ENCODE data around the gene ARHGEF37.
"Not testable (repeated sequence)": the region's sequence is repeated elsewhere in the genome, so short reads cannot be mapped to it uniquely, and the experiment has no call there.

Gene ARHGEF37

DNA sequence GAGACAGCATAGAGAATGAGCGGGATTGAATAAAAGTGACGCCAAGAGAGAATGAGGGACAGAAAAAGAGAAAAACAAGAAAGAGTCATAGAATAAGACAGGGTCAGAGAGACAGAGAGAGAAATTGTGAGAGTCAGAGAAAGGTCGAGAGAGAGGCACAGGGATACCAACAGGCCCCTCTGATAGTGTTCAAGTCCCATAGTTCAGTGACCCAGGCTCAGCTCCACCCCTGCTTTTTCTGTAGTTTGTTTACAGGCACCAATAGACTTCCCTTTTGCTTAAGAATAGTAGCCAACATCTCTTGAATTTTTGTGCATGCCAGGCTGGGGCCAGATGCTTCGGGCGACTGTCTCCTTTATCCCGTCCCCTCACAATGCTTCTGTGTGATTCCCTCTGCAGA lies 62.5 kb downstream of the ARHGEF37 start:
- TF ChIP-seq CTCF (IDR thresholded peaks at IDR 0.05; ENCODE audit: low read depth, low read length) = no peak
- no peak for DNase-seq (ENCODE audit: extremely low read depth, low read depth)

GRCh38 chr5:149644629-149645028 lies 63.3 kb downstream of the ARHGEF37 start:
- DNase-seq (ENCODE audit: extremely low read depth, low read depth) = no peak
- no peak for TF ChIP-seq CTCF (IDR thresholded peaks at IDR 0.05; ENCODE audit: low read depth, low read length)

GRCh38 chr5:149645236-149645635 lies 63.9 kb downstream of the ARHGEF37 start:
- no peak for TF ChIP-seq CTCF (IDR thresholded peaks at IDR 0.05; ENCODE audit: low read depth, low read length)
- DNase-seq (ENCODE audit: extremely low read depth, low read depth) = no peak

GRCh38 chr5:149645725-149646124 lies 64.4 kb downstream of the ARHGEF37 start:
- no peak for TF ChIP-seq CTCF (IDR thresholded peaks at IDR 0.05; ENCODE audit: low read depth, low read length)
- no peak for DNase-seq (ENCODE audit: extremely low read depth, low read depth)

DNA sequence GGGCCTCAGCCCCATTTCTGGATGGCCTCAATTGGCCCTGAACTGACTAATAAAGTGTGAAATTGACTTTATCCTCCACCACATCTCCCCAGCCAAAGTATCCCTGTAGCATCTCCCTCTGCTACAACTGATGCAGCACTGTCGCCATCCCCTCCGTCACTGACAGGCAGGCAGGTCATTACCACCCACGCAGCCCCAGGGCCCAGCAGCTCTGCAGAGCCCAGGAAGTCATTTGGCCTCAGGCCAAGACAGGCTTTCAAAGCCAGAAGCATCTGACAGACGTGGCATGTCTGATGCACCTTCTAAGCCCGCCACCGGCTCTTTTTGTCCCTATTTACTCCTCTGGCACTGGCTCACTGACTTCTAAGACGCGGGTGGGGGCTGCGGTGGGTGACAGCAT lies 65.3 kb downstream of the ARHGEF37 start:
- no peak for TF ChIP-seq CTCF (IDR thresholded peaks at IDR 0.05; ENCODE audit: low read depth, low read length)
- no peak for DNase-seq (ENCODE audit: extremely low read depth, low read depth)

DNA sequence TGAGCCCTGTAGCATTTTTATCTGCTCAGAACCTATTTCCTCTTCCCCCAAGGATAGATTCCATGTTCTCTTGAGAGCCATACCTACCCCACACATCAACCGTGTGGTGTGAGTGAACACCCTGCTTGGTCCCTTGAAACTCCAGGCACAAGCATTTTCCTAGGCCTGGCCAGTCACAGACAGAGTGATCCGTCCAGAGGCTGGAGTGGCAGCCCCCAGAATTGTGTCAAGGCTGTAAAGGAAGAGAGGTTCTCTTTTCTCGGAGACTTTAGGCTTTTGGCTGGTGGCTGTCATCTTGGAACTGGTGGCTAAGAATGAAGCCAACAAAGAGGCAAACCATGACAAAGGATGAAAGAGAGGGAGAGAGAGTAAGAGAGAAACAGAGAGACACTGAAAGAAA lies 66.0 kb downstream of the ARHGEF37 start:
- no peak for DNase-seq (ENCODE audit: extremely low read depth, low read depth)
- no peak for TF ChIP-seq CTCF (IDR thresholded peaks at IDR 0.05; ENCODE audit: low read depth, low read length)

DNA sequence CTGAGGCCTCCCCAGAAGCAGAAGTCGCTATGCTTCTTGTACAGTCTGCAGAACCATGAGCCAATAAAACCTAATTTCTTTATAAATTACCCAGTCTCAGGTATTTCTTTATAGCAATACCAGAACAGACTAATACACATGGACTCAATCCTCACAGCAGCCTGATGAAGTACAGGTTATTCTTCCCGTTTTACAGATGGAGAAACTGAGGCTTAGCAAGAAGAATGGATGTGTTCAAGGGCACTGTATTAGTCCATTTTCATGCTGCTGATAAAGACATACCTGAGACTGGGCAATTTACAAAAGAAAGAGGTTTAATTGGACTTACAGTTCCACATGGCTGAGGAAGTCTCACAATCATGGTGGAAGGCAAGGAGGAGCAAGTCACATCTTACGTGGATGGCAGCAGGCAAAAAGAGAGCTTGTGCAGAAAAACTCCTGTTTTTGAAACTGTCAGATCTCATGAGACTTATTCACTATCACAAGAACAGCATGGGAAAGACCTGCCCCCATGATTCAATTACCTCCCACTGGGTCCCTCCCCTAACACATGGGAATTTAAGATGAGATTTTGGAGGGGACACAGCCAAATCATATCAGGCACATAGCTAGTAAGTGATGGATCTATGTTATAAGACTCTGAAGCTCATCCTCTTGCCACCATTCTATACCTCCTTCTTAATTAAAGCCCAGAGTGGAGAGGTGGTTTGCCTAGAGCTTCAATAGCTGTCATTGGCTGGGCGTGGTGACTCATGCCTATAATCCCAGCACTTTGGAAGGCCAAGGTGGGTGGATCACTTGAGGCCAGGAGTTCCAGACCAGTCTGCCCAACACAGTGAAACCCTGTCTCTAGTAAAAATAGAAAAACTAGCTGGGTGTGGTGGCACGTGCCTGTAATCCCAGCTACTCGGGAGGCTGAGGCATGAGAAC lies 67.4 kb downstream of the ARHGEF37 start:
- not testable (repeated sequence) for DNase-seq (ENCODE audit: extremely low read depth, low read depth)

- DNase-seq (ENCODE audit: extremely low read depth, low read depth) = not testable (repeated sequence)
These were observed 68.4 kb downstream of the ARHGEF37 start for GRCh38 chr5:149649730-149650129.
